HepG2 (cell line): ENCODE results near the gene CIBAR2. TPM values are rescaled to one million over a fixed set of nuclear protein-coding genes. Genes with fewer than 3 reads are reported as not detected.

Experiments
- ARNT ChIP-seq: fragments of 450-650 bp; IDR thresholded peaks from 2 replicates; pipeline ENCODE4 v1.6.1; 2017
- ATF1 ChIP-seq: IDR thresholded peaks from 2 replicates; pipeline ENCODE4 v1.6.1; 2016; ENCODE audit warnings: mild to moderate bottlenecking, control low read depth
- EED ChIP-seq: sonication (generic); formaldehyde crosslinking; IDR thresholded peaks from 2 replicates; pipeline ENCODE4 v1.5.0; 2020; ENCODE audit warnings: mild to moderate bottlenecking, missing genetic modification reagents
- GLMP ChIP-seq: sonication (generic); formaldehyde crosslinking; IDR thresholded peaks from 2 replicates; pipeline ENCODE4 v1.9.0; 2021; ENCODE audit warnings: missing genetic modification reagents, mild to moderate bottlenecking, borderline replicate concordance
- HNF4A ChIP-seq: sonication (generic); formaldehyde crosslinking; IDR thresholded peaks from 2 replicates; pipeline ENCODE4 v1.4.0; 2020; ENCODE audit warnings: missing genetic modification reagents
- KAT8 ChIP-seq: IDR thresholded peaks from 2 replicates; pipeline ENCODE4 v1.6.1; 2016; ENCODE audit warnings: missing genetic modification reagents, missing compliant biosample characterization
- KDM4B ChIP-seq: sonication (generic); formaldehyde crosslinking; IDR thresholded peaks from 2 replicates; pipeline ENCODE4 v1.4.0; 2020; ENCODE audit warnings: missing genetic modification reagents
- MXD1 ChIP-seq: sonication (generic); formaldehyde crosslinking; IDR thresholded peaks from 2 replicates; pipeline ENCODE4 v1.4.0; 2020; ENCODE audit warnings: mild to moderate bottlenecking, missing genetic modification reagents
- PITX1 ChIP-seq: sonication (generic); formaldehyde crosslinking; IDR thresholded peaks from 2 replicates; pipeline ENCODE4 v1.5.1; 2020; ENCODE audit warnings: mild to moderate bottlenecking, missing genetic modification reagents
- RERE ChIP-seq: IDR thresholded peaks from 2 replicates; pipeline ENCODE4 v1.6.1; 2016; ENCODE audit warnings: low read depth, missing genetic modification reagents, missing compliant biosample characterization
- SIX4 ChIP-seq: sonication (generic); formaldehyde crosslinking; IDR thresholded peaks from 2 replicates; pipeline ENCODE4 v1.4.0; 2020; ENCODE audit warnings: missing genetic modification reagents
- ZBTB46 ChIP-seq: sonication (generic); formaldehyde crosslinking; IDR thresholded peaks from 2 replicates; pipeline ENCODE4 v1.4.0; 2020; ENCODE audit warnings: mild to moderate bottlenecking, missing genetic modification reagents, borderline replicate concordance
- ZBTB7B ChIP-seq: sonication (generic); formaldehyde crosslinking; IDR thresholded peaks from 2 replicates; pipeline ENCODE4 v1.4.0; 2020; ENCODE audit warnings: missing genetic modification reagents
- ZC3H13 ChIP-seq: sonication (generic); formaldehyde crosslinking; IDR thresholded peaks from 2 replicates; pipeline ENCODE4 v1.8.1; 2023; ENCODE audit warnings: mild to moderate bottlenecking, missing genetic modification reagents, moderate library complexity
- ZNF12 ChIP-seq: sonication (generic); formaldehyde crosslinking; IDR thresholded peaks from 2 replicates; pipeline ENCODE4 v1.5.0; 2020; ENCODE audit warnings: missing genetic modification reagents
- ZNF20 ChIP-seq: sonication (generic); formaldehyde crosslinking; IDR thresholded peaks from 2 replicates; pipeline ENCODE4 v1.4.0; 2020; ENCODE audit warnings: mild to moderate bottlenecking, moderate library complexity, missing genetic modification reagents
- ZNF235 ChIP-seq: sonication (generic); formaldehyde crosslinking; IDR thresholded peaks from 2 replicates; pipeline ENCODE4 v1.8.1; 2023; ENCODE audit warnings: mild to moderate bottlenecking, missing genetic modification reagents, borderline replicate concordance
- ZNF547 ChIP-seq: sonication (generic); formaldehyde crosslinking; IDR thresholded peaks from 2 replicates; pipeline ENCODE4 v1.5.1; 2020; ENCODE audit warnings: mild to moderate bottlenecking, missing genetic modification reagents
- ZNF652 ChIP-seq: IDR thresholded peaks from 2 replicates; pipeline ENCODE4 v1.6.1; 2016; ENCODE audit warnings: low read depth, borderline replicate concordance
- ZNF672 ChIP-seq: sonication (generic); formaldehyde crosslinking; IDR thresholded peaks from 2 replicates; pipeline ENCODE4 v1.8.1; 2022; ENCODE audit warnings: missing genetic modification reagents
- ZNF703 ChIP-seq: sonication (generic); formaldehyde crosslinking; IDR thresholded peaks from 2 replicates; pipeline ENCODE4 v1.5.1; 2020; ENCODE audit warnings: missing genetic modification reagents, mild to moderate bottlenecking, moderate library complexity, borderline replicate concordance
- ZNF75D ChIP-seq: sonication (generic); formaldehyde crosslinking; IDR thresholded peaks from 2 replicates; pipeline ENCODE4 v1.8.1; 2023; ENCODE audit warnings: missing genetic modification reagents, mild to moderate bottlenecking, borderline replicate concordance
- polyA plus RNA-seq, 8 experiments: library from polyadenylated mRNA; depleted of rRNA in 3 of 8; stranded (reverse) in 7 of 8; unstranded in 1 of 8; fragments of >200 nt; fragmentation: Illumina TruSeq in 4 of 8; extraction: Trizol in 4 of 8; gene quantifications; 2 replicates each; pipeline versions ENCODE4 v1.2.1 to v1.2.3, GENCODE V29; 2011 to 2016; ENCODE audit warnings: low read depth in 4 of 8, missing spikeins in 1 of 8, mixed read lengths in 1 of 8; ENCODE audit not compliant: insufficient read depth in 1 of 8
- total RNA-seq, 5 experiments: library from RNA; depleted of rRNA; stranded (reverse); fragments of >200 nt; fragmentation: Illumina TruSeq; extraction: Trizol; gene quantifications; 2 replicates each; pipeline ENCODE4 v1.2.3, GENCODE V29; 2016; ENCODE audit warnings: low read depth in 1 of 5

CIBAR2 gene
- total and polyA plus RNA-seq, 2 of the 13 experiments (the other 11 are each of a cell fraction or from before 2014, with no cell fraction given): not detected

GRCh38 chr16:85142129-85142513 lies 29.8 kb upstream of the CIBAR2 start (continued):
- TF ChIP-seq ZC3H13 (CRISPR knock-in tag) (no peak), ZNF703 (CRISPR knock-in tag) (no peak), KAT8 (CRISPR knock-in tag) (0 out of 2 replicates have a peak, but pooled peaks have one; percentile 2), ZNF75D (no peak), RERE (CRISPR knock-in tag) (no peak), ZNF547 (0 out of 2 replicates have a peak, but pooled peaks have one; percentile 16), ZNF672 (CRISPR knock-in tag) (no peak), ZNF12 (CRISPR knock-in tag) (no peak), ZNF20 (no peak), ZNF235 (CRISPR knock-in tag) (no peak), SIX4 (CRISPR knock-in tag) (no peak), ZBTB46 (CRISPR knock-in tag) (no peak), MXD1 (CRISPR knock-in tag) (no peak), PITX1 (no peak), ATF1 (no peak), HNF4A (CRISPR knock-in tag) (peak; percentile 35; the same call in 1 of the 2 replicates), GLMP (CRISPR knock-in tag) (no peak), ZNF652 (CRISPR knock-in tag) (no peak), ZBTB7B (CRISPR knock-in tag) (peak; percentile 73), ARNT (no peak), EED (CRISPR knock-in tag) (0 out of 2 replicates have a peak, but pooled peaks have one; percentile 35), KDM4B (CRISPR knock-in tag) (no peak)
